ENCODE measurements around the gene MRPS21.

Gene MRPS21

DNA sequence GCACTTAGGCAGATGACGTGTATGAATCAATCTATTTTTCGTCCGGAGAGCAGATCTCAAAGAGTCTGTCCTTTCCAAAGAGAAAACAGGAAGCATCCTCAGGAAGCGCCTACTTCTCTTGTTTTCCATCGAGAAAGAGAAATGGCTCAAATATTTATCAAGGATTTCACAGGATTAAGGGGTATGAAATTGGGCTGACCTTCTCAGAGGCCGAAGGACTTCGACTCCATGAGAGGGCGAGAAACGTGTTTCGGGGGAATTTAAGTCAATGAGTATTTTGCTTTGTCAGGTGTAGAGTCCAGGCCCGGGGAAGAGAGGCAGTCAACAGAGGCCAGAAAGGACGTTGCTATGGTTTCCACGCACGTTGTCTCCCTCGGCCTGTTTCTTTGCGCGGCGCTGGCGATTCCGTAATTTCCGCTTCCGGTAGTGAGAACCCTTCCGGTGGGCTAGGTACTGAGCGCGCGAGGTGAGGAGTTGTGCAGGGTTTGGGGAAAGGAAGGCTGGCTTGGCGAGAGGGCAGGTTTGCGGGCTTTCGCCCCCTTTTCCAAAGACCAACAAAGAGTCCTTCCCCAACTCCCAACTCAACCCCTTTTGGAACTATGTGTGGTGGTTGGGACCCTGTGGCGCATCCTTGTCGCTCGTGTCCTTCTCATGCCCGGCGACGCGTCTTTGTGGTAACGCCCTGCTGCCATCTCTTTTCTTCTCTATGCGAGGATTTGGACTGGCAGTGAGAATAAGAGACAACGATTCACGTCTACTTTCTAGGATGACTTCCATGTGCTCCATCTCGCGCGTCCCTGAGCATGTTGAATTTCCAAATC lies at the start of gene MRPS21:
Gene MRPS21 (plus strand): TSS at position 429 of the 821 bp plus-strand sequence. CDS start 506 bp downstream, outside the sequence.
- in situ Hi-C loops (cut with MboI; ENCODE audit: low sequenced_read_pairs): no loop called here

DNA sequence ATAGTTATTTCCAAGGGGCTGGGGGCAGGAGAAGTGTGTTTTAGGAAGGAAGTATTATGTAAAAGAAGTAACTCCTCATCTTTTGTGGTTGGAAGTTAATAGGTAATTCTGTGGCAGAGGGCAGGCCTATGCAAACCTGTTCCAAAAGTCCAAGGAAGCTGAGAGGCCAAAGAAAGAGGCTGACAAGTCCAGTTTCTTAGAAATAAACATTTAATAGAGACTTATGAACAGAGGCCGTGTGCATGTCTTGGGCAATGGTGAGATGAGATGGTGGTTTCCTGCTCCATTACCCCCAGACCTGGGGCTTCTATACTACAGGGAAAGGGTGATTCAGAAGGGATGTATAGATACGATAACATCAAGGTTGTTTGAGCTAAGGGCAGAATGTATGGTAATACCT lies 43.7 kb upstream of the MRPS21 start:
- in situ Hi-C loops (cut with MboI; ENCODE audit: low sequenced_read_pairs): loop anchor here (25.0 kb wide), 1 partner anchor 287 kb away; the partner anchor contains the start of gene ADAMTSL4

- in situ Hi-C loops (cut with MboI; ENCODE audit: low sequenced_read_pairs): loop anchor here (25.0 kb wide), 1 partner anchor 281 kb away; the partner anchor contains the start of gene ADAMTSL4
Measured at GRCh38 chr1:150256198-150256553, 37.5 kb upstream of the MRPS21 start.

- in situ Hi-C loops (cut with MboI; ENCODE audit: low sequenced_read_pairs): loop anchor here (25.0 kb wide), 1 partner anchor 281 kb away; the partner anchor contains the start of gene ADAMTSL4
Measured at GRCh38 chr1:150256554-150257341, 36.9 kb upstream of the MRPS21 start.

DNA sequence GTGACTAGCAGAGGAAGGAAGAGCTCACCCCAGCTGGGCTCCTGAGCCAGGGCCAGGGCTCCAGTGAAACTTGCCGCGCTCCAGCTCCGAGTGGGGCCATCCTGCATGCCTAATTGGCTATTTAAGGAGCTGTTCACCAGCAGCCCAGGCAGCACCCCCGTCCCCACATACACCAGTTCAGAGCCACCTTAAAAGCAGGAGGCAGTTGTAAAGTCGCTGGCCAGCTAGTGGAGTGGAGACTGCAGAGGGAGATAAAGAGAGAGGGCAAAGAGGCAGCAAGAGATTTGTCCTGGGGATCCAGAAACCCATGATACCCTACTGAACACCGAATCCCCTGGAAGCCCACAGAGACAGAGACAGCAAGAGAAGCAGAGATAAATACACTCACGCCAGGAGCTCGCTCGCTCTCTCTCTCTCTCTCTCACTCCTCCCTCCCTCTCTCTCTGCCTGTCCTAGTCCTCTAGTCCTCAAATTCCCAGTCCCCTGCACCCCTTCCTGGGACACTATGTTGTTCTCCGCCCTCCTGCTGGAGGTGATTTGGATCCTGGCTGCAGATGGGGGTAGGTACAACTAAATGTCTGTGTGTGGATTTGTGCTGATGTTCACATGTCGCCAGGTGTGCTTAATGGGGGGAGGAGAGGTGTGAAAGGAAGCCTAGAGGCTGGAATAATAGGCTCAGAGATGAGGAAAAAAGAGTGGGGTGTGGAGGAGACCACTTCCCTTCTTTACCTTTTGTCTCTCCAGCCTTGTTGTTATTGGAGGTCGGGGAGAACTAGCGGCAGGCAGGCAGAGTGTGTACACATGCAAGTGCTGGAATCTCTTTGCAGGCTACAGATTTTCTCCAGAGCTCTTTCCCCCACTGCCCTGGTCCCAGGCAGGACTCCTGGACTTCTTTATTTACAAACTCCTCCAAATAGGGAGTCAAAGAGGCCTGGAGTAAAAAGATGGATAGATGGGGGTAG lies 35.8 kb upstream of the MRPS21 start, which contains the start of gene CA14:
Gene CA14 (plus strand): TSS at position 151 of the 962 bp plus-strand sequence. CDS start 355 bp downstream, at position 506.
- in situ Hi-C loops (cut with MboI; ENCODE audit: low sequenced_read_pairs): loop anchor here (25.0 kb wide), 1 partner anchor 279 kb away; the partner anchor contains the start of gene ADAMTSL4

- in situ Hi-C loops (cut with MboI; ENCODE audit: low sequenced_read_pairs): loop anchor here (25.0 kb wide), 1 partner anchor 278 kb away; the partner anchor contains the start of gene ADAMTSL4
Measured at GRCh38 chr1:150259217-150259616, 34.4 kb upstream of the MRPS21 start.

DNA sequence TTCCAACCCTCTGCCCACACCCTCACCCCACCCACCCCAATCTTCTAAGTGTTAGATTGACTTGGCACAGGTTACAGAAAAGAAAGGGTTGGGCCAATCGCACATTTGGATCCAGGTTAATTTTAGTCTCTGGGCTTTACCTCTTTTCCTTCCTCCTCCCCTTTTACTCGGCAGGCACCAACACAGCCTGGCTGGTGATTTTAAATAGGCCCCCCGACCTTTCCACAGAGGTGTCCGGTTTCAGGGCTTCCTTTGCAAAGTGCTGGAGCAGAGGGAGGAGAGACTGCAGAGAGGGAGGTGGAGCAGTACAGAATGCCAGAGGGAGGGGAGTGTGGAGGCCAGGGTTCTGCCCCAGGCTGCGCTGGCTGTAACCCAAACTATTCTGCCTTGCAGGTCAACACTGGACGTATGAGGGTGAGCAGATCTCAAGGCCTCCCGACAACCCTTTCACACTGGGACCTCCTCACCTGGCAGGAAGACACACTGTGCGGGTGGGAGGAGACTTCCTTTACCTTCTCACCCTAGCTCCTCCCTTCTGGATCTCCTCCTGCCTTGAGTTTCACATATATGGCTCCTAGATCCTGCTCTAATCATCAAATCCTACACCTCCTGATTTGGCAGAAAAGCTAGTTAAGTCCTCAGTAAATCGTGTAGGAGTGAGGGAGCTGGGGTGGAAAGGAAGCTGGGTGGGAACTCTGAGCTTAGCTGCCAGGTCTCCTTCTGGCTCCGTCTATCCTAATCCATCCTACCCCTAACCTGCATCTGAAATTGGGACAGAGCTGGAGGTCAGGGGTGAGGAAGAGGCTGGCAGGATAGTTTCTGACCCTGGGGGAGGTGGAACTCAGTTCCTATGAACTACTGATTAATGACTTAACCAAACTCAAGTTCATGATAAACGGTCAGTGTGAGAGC lies 33.6 kb upstream of the MRPS21 start:
- in situ Hi-C loops (cut with MboI; ENCODE audit: low sequenced_read_pairs): loop anchor here (25.0 kb wide), 1 partner anchor 277 kb away; the partner anchor contains the start of gene ADAMTSL4

GRCh38 chr1:150261367-150261766 lies 32.3 kb upstream of the MRPS21 start:
- in situ Hi-C loops (cut with MboI; ENCODE audit: low sequenced_read_pairs): loop anchor here (25.0 kb wide), 1 partner anchor 276 kb away; the partner anchor contains the start of gene ADAMTSL4

GRCh38 chr1:150262388-150263320 lies 31.0 kb upstream of the MRPS21 start:
- in situ Hi-C loops (cut with MboI; ENCODE audit: low sequenced_read_pairs): loop anchor here (25.0 kb wide), 1 partner anchor 275 kb away; the partner anchor contains the start of gene ADAMTSL4

- in situ Hi-C loops (cut with MboI; ENCODE audit: low sequenced_read_pairs): loop anchor here (25.0 kb wide), 1 partner anchor 274 kb away; the partner anchor contains the start of gene ADAMTSL4
Measured at GRCh38 chr1:150263549-150263948, 30.1 kb upstream of the MRPS21 start.

DNA sequence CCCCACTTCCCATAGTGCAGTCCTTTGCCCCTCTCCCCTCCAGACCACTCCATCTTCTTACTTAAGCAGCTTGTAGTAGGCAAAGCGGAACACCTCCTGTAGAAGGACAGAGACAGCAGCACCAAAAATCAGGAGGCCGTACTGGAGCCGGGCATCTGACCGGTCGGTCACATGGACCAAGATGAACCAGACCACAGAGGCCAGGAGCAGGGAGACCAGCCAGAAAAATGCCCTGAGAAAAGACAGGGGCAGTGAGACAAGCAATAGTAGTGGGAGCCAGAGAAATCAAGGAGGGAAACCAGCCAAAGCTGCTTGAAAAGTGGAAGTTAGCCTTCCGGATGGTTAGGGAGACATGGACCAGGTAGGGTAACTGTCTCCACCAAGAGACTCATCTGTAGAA lies 25.8 kb upstream of the MRPS21 start:
- in situ Hi-C loops (cut with MboI; ENCODE audit: low sequenced_read_pairs): loop anchor here (25.0 kb wide), 1 partner anchor 269 kb away; the partner anchor contains the start of gene ADAMTSL4

DNA sequence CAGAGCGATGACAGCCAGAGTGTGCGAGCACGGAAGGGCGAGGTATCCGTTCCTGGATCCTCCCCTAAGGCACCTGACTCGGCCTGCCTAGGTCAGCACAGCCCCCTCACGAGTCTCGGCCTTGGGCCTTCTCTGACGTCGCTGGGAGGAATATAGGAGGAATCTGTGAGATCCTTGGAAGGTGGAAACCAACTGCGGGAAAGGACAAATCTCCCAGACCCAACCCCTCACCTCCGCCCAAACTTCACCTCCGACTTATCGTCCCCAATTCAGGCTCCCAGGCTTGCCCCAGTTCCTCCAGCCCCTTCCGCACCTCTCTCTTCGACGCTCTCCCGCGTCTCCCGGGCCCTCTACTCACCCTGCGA lies 25.3 kb upstream of the MRPS21 start:
- in situ Hi-C loops (cut with MboI; ENCODE audit: low sequenced_read_pairs): loop anchor here (25.0 kb wide), 1 partner anchor 269 kb away; the partner anchor contains the start of gene ADAMTSL4

DNA sequence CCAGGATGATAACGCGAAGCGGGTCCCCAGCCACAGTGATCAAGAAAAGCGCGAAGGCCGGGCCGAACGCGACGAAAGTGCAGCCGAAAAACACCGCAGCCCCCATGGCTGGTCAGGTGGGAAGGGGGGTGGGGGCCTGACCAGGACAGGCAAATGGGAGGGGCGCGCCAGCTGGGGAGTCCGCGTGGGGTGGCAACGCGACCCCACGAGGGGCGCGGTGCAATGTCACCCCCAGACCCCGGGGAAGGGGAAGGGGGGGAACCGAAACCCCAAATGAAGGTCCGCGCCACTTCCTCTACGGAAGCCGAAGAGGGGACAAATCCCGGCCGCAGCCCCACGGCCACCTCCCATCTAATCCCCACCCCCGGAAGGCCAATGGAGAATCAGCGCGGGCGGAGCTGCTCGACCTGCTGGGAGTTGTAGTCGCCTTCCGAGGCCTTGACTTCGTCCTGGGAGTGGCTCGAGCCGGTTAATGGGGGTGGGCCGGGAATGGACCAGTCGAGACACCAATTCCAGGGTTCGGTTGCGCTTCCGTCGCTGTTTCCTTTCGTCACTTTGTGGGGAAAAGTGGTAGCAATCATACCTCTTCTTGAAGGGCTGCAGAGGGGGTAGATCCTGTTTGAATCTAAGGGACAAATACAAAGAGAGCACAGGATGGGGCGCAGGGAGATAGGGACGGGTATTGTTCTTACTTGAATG lies 24.8 kb upstream of the MRPS21 start, which contains the start of gene APH1A:
Gene APH1A (minus strand): TSS at position 312 of the 699 bp plus-strand sequence. CDS start 206 bp downstream, at position 106.
- in situ Hi-C loops (cut with MboI; ENCODE audit: low sequenced_read_pairs): loop anchor here (25.0 kb wide), 1 partner anchor 268 kb away; the partner anchor contains the start of gene ADAMTSL4

- in situ Hi-C loops (cut with MboI; ENCODE audit: low sequenced_read_pairs): loop anchor here (25.0 kb wide), 1 partner anchor 268 kb away; the partner anchor contains the start of gene ADAMTSL4
Measured at GRCh38 chr1:150269451-150269850, 24.2 kb upstream of the MRPS21 start.

GRCh38 chr1:150271291-150271959 lies 22.2 kb upstream of the MRPS21 start:
- in situ Hi-C loops (cut with MboI; ENCODE audit: low sequenced_read_pairs): loop anchor here (25.0 kb wide), 1 partner anchor 266 kb away; the partner anchor contains the start of gene ADAMTSL4

DNA sequence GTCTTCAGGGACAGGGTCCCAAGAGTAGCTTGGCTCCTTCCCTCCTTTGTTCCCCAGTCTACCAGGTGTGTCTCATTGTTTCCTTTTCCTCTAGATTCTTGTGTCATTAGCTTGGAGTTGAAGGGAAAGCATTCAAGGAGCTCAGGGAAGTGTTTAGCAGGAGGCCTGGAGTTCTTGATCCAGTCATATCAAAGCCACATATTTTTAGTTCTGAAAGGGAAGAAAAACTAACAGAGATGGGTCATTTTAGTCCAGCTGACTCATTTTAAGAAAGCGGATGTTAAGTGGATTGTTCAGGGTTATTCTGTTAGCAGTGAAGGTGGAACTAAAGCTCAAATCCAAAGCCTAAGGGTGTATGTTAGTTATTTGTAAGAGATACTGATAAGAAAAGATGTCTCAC lies 20.4 kb upstream of the MRPS21 start:
- in situ Hi-C loops (cut with MboI; ENCODE audit: low sequenced_read_pairs): loop anchor here (25.0 kb wide), 1 partner anchor 264 kb away; the partner anchor contains the start of gene ADAMTSL4

Measured in HL-60/S4 treated with phorbol 12-myristate 13-acetate at 8.2 ng/mL for 4 days and 3 days (cell line).